BLaER1 (cell line): ENCODE data around the gene TRIM41.

Source experiments
- H3K27ac ChIP-seq: shearing (Covaris generic); formaldehyde crosslinking; 2 replicates; pipeline ENCODE4 v1.8.1; 2022
- H3K27me3 ChIP-seq: shearing (Covaris generic); formaldehyde crosslinking; 2 replicates; pipeline ENCODE4 v1.8.1; 2022
- H3K36me3 ChIP-seq: shearing (Covaris generic); formaldehyde crosslinking; 2 replicates; pipeline ENCODE4 v1.8.1; 2022
- H3K4me1 ChIP-seq: shearing (Covaris generic); formaldehyde crosslinking; 2 replicates; pipeline ENCODE4 v1.8.1; 2022
- H3K4me2 ChIP-seq: shearing (Covaris generic); formaldehyde crosslinking; 2 replicates; pipeline ENCODE4 v1.8.1; 2022
- H3K4me3 ChIP-seq: shearing (Covaris generic); formaldehyde crosslinking; 2 replicates; pipeline ENCODE4 v1.8.1; 2022
- H3K9ac ChIP-seq: shearing (Covaris generic); formaldehyde crosslinking; 2 replicates; pipeline ENCODE4 v1.8.1; 2022
- H3K9me3 ChIP-seq: shearing (Covaris generic); formaldehyde crosslinking; 2 replicates; pipeline ENCODE4 v1.8.1; 2022
- H4K20me1 ChIP-seq: shearing (Covaris generic); formaldehyde crosslinking; 2 replicates; pipeline ENCODE4 v1.8.1; 2022
- Cebpa-rat ChIP-seq: shearing (Covaris generic); IDR thresholded peaks from 2 replicates; pipeline ENCODE4 v1.8.1; 2022

The TRIM41 gene

GRCh38 chr5:181232593-181232992, 9.5 kb downstream of the TRIM41 start:
- H3K9ac ChIP-seq = 0 out of 2 replicates have a peak overlapping the region, but pooled peaks have one; percentile 19
- no peak overlapping the region for H3K4me3 ChIP-seq
- H4K20me1 ChIP-seq = peaks cover 51% of the 10 kb centered on the region
- no peak for TF ChIP-seq Cebpa-rat
- H3K36me3 ChIP-seq = peaks cover 80% of the 10 kb centered on the region
- H3K4me2 ChIP-seq = no peak overlapping the region
- peak overlapping the region; percentile 29; the same call in 1 of the 2 replicates for H3K27ac ChIP-seq
- peaks cover 53% of the 10 kb centered on the region for H3K4me1 ChIP-seq
- H3K27me3 ChIP-seq = no peaks in the 10 kb centered on the region
- no peaks in the 10 kb centered on the region for H3K9me3 ChIP-seq

- peak overlapping the region; percentile 68 for H3K27ac ChIP-seq
- no peaks in the 10 kb centered on the region for H3K9me3 ChIP-seq
- no peaks in the 10 kb centered on the region for H3K27me3 ChIP-seq
- H3K4me1 ChIP-seq = peaks cover 53% of the 10 kb centered on the region
- 0 out of 2 replicates have a peak overlapping the region, but pooled peaks have one; percentile 29 for H3K9ac ChIP-seq
- H3K36me3 ChIP-seq = peaks cover 81% of the 10 kb centered on the region
- peak overlapping the region; percentile 45 for H3K4me2 ChIP-seq
- TF ChIP-seq Cebpa-rat = no peak
- H4K20me1 ChIP-seq = peaks cover 58% of the 10 kb centered on the region
- no peak overlapping the region for H3K4me3 ChIP-seq
Observed at GRCh38 chr5:181233088-181233800, 10.2 kb downstream of the TRIM41 start.

GRCh38 chr5:181233801-181234454, 10.8 kb downstream of the TRIM41 start:
- Histone ChIP-seq H3K9me3 (no peaks in the 10 kb centered on the region), H3K9ac (0 out of 2 replicates have a peak overlapping the region, but pooled peaks have one; percentile 29), H3K4me2 (peak overlapping the region; percentile 45), H3K4me3 (no peak overlapping the region), H4K20me1 (peaks cover 65% of the 10 kb centered on the region), H3K4me1 (peaks cover 53% of the 10 kb centered on the region), H3K27ac (peak overlapping the region; percentile 68), H3K27me3 (no peaks in the 10 kb centered on the region), H3K36me3 (peaks cover 83% of the 10 kb centered on the region)
- TF ChIP-seq Cebpa-rat = no peak

- H3K9ac ChIP-seq = no peak overlapping the region
- peaks cover 90% of the 10 kb centered on the region for H3K36me3 ChIP-seq
- peak overlapping the region; percentile 30; the same call in 1 of the 2 replicates for H3K27ac ChIP-seq
- peaks cover 72% of the 10 kb centered on the region for H4K20me1 ChIP-seq
- H3K4me1 ChIP-seq = peaks cover 53% of the 10 kb centered on the region
- no peak for TF ChIP-seq Cebpa-rat
- no peaks in the 10 kb centered on the region; the same call in 1 of the 2 replicates for H3K27me3 ChIP-seq
- H3K4me2 ChIP-seq = no peak overlapping the region
- H3K9me3 ChIP-seq = no peaks in the 10 kb centered on the region
- no peak overlapping the region for H3K4me3 ChIP-seq
Observed at GRCh38 chr5:181234455-181235306, 11.6 kb downstream of the TRIM41 start.

- Histone ChIP-seq H3K4me3 (no peak overlapping the region), H3K36me3 (peaks cover 97% of the 10 kb centered on the region), H3K9ac (no peak overlapping the region), H3K27ac (peak overlapping the region; percentile 57), H3K9me3 (no peaks in the 10 kb centered on the region), H3K27me3 (no peaks in the 10 kb centered on the region; the same call in 1 of the 2 replicates), H3K4me2 (no peak overlapping the region), H3K4me1 (peaks cover 52% of the 10 kb centered on the region), H4K20me1 (peaks cover 79% of the 10 kb centered on the region)
- no peak for TF ChIP-seq Cebpa-rat
Observed at GRCh38 chr5:181235323-181235688, 12.2 kb downstream of the TRIM41 start.

GRCh38 chr5:181235689-181236366, 12.7 kb downstream of the TRIM41 start:
- Histone ChIP-seq H3K4me2 (no peak overlapping the region), H3K4me3 (no peak overlapping the region), H4K20me1 (peaks cover 84% of the 10 kb centered on the region), H3K9ac (no peak overlapping the region), H3K9me3 (no peaks in the 10 kb centered on the region), H3K4me1 (peaks cover 51% of the 10 kb centered on the region), H3K27me3 (no peaks in the 10 kb centered on the region; the same call in 1 of the 2 replicates), H3K36me3 (peaks cover 98% of the 10 kb centered on the region), H3K27ac (peak overlapping the region; percentile 57)
- TF ChIP-seq Cebpa-rat = no peak

GRCh38 chr5:181236471-181236870, 13.4 kb downstream of the TRIM41 start:
- no peak overlapping the region for H3K4me2 ChIP-seq
- H4K20me1 ChIP-seq = peaks cover 90% of the 10 kb centered on the region
- no peak for TF ChIP-seq Cebpa-rat
- H3K27ac ChIP-seq = no peak overlapping the region
- H3K4me1 ChIP-seq = peaks cover 51% of the 10 kb centered on the region
- H3K9ac ChIP-seq = no peak overlapping the region
- no peak overlapping the region for H3K4me3 ChIP-seq
- H3K36me3 ChIP-seq = peaks cover 98% of the 10 kb centered on the region
- no peaks in the 10 kb centered on the region for H3K9me3 ChIP-seq
- no peaks in the 10 kb centered on the region; the same call in 1 of the 2 replicates for H3K27me3 ChIP-seq

- H3K4me3 ChIP-seq = no peak overlapping the region
- H4K20me1 ChIP-seq = peaks cover 96% of the 10 kb centered on the region
- H3K36me3 ChIP-seq = peaks cover 98% of the 10 kb centered on the region
- no peak overlapping the region for H3K27ac ChIP-seq
- H3K4me2 ChIP-seq = no peak overlapping the region
- no peak overlapping the region for H3K9ac ChIP-seq
- H3K27me3 ChIP-seq = no peaks in the 10 kb centered on the region; the same call in 1 of the 2 replicates
- peaks cover 55% of the 10 kb centered on the region for H3K4me1 ChIP-seq
- H3K9me3 ChIP-seq = no peaks in the 10 kb centered on the region
- TF ChIP-seq Cebpa-rat = no peak
Observed at GRCh38 chr5:181236954-181237641, 14.0 kb downstream of the TRIM41 start.
